Activated T-helper 2 cell treated with anti-CD3 and anti-CD28 coated beads, Interferon-gamma antibody, Interleukin-2, Interleukin-4, amounts not matched to agents 10 μg/mL and 5 μg/mL and 100 μg/mL, durations not matched to agents 14 hours and 24 hours and 36 hours (primary cell): Measurements from ENCODE around the gene TRAF1. TPM values are rescaled to one million over a fixed set of nuclear protein-coding genes. Genes with fewer than 3 reads are reported as not detected.

Experiments used
- DNase-seq: peaks from one replicate; pipeline ENCODE4 v3.0.0; 2021; ENCODE audit warnings: low spot score
- H3K27ac Mint-ChIP-seq: one replicate; pipeline ENCODE4 v1.8.0; 2021; ENCODE audit warnings: mixed read lengths
- H3K27me3 Mint-ChIP-seq: one replicate; pipeline ENCODE4 v1.8.0; 2021; ENCODE audit warnings: low read depth, mixed read lengths
- H3K36me3 Mint-ChIP-seq: one replicate; pipeline ENCODE4 v1.8.0; 2021; ENCODE audit warnings: low read depth, mixed read lengths
- H3K4me1 Mint-ChIP-seq: one replicate; pipeline ENCODE4 v1.8.0; 2021; ENCODE audit warnings: low read depth, mixed read lengths
- H3K4me3 Mint-ChIP-seq: one replicate; pipeline ENCODE4 v1.8.0; 2021; ENCODE audit warnings: low read depth, mild to moderate bottlenecking, moderate library complexity, mixed read lengths
- H3K9me3 Mint-ChIP-seq: one replicate; pipeline ENCODE4 v1.8.0; 2021; ENCODE audit warnings: mixed read lengths
- intact Hi-C: fragments of 100-400 bp; cut with micrococcal nuclease; formaldehyde crosslinking; loops from one replicate; pipeline ENCODE4 v1.15.1; 2023
- total RNA-seq: library from RNA; stranded (reverse); gene quantifications from 2 replicates; pipeline ENCODE4 v1.2.3, GENCODE V29; 2022

The TRAF1 gene
- total RNA-seq, 1 donor from 2014 or later, result 164 TPM

DNA sequence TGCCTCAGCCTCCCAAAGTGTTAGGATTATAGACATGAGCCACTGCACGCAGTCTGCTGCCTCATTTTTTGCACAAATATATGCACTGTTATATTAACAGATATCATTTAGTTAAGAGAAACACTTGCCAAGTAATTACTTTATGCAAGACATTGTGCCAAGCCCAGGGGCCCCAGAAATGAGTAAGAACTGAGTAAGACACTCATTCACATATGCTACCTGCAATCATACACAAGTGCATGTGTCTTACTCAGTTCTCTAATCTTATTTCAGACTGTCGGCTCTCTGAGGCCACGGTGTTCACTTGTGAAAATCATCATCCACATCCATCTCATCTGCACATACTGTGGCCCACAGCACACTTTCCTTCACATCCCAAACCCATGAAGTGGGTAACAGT, 16.0 kb downstream of the TRAF1 start:
- Mint-ChIP-seq H3K27ac (peak overlapping the region; percentile 82), H3K36me3 (peaks cover 95% of the 10 kb centered on the region), H3K27me3 (no peaks in the 10 kb centered on the region), H3K4me1 (peaks cover 77% of the 10 kb centered on the region), H3K4me3 (no peak overlapping the region), H3K9me3 (no peaks in the 10 kb centered on the region)
- no peak for DNase-seq
- intact Hi-C loops, result loop anchor here (1.0 to 2.0 kb wide), 2 partner anchors 10 to 16 kb away; partner anchors contain the start of gene TRAF1

DNA sequence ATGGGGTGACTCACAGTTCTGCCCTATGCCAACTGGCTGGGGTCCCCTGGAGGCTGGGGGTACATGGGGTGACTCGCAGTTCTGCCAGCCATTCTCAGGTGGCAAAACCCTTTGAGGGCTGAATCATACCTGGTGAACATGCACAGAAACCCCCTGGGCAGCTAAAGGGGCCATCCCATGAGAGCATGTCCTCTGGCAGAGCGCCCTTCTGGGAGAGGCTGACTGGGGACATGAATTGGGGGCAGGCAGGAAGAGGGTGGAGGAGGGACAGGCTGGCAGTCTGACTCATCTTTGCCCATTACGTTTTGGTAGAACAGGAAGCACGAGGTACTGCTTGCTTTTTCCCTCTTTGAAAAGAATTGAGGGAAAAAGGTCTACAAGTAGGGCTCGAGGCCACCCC, 16.7 kb downstream of the TRAF1 start:
- Mint-ChIP-seq H3K27me3 (no peaks in the 10 kb centered on the region), H3K36me3 (peaks cover 95% of the 10 kb centered on the region), H3K4me3 (no peak overlapping the region), H3K9me3 (no peaks in the 10 kb centered on the region), H3K4me1 (peaks cover 83% of the 10 kb centered on the region), H3K27ac (peak overlapping the region; percentile 82)
- no peak for DNase-seq
- intact Hi-C loops, result loop anchor here (1.0 to 2.0 kb wide), 2 partner anchors 10 to 17 kb away; partner anchors contain the start of gene TRAF1

DNA sequence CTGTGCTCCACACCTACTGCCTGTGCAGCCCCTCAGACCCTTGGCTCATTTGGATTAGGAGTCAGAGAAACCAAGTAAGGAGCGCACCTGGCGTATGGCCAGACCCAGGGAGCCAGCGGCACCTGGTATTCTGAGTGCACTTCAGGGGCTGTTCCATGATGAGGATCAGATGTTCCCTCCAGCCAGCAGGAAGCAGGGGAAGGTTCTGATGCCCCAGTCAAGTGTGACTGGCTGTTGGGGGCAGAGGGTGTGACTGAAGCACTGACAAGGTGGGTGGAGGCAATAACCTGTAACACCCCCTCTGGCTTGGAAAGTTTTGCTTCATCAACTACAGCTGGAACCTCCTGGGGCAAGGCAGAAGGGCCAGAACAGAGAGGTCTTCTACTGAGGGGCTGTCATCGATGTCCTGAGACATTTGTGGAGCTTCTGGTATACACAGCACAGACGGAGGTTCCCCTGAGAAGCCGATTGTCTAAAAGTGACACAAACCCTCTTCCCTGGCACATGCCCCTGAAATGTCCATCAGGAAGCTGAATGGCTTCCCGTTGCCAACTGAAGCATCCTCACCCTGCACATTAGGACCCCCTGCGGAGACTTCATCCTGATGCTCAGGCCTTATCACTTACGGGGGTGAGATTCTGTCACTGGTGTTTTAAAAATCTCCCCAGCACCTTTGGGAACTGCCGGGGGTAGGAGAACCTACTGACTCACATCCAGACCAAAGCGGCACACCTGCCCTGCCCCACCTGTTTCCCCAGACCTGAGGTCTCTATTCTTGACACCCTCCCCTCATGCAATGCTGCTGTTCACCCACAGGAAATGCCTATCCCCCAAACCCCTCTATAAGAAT, 21.1 kb downstream of the TRAF1 start:
- H3K27me3 Mint-ChIP-seq, result no peaks in the 10 kb centered on the region
- H3K4me3 Mint-ChIP-seq, result peak overlapping the region; percentile 4
- H3K9me3 Mint-ChIP-seq, result no peaks in the 10 kb centered on the region
- peaks cover 79% of the 10 kb centered on the region for H3K4me1 Mint-ChIP-seq
- intact Hi-C loops, result no loop called here
- H3K36me3 Mint-ChIP-seq, result peaks cover 97% of the 10 kb centered on the region
- no peak for DNase-seq
- H3K27ac Mint-ChIP-seq, result peak overlapping the region; percentile 78

DNA sequence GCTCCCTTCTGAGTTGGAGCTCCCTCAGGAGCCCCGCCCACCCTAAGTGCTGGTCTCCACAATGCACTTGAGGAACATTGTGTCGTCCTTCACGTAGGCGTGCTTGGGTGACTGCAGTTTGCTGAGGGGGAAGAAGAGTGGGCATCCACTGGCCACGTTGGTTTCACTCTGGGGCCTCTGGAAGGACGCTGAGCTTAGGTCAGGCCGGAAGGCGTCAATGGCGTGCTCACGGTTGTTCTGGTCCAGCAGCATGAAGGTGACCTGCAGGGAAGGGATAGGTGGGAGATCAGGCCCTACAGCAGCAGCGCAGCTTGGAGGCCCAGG, 21.7 kb downstream of the TRAF1 start:
- H3K4me1 Mint-ChIP-seq, result peaks cover 80% of the 10 kb centered on the region
- H3K27me3 Mint-ChIP-seq, result no peaks in the 10 kb centered on the region
- H3K4me3 Mint-ChIP-seq, result peak overlapping the region; percentile 4
- peak overlapping the region; percentile 78 for H3K27ac Mint-ChIP-seq
- DNase-seq, result no peak
- intact Hi-C loops, result no loop called here
- no peaks in the 10 kb centered on the region for H3K9me3 Mint-ChIP-seq
- H3K36me3 Mint-ChIP-seq, result peaks cover 97% of the 10 kb centered on the region

DNA sequence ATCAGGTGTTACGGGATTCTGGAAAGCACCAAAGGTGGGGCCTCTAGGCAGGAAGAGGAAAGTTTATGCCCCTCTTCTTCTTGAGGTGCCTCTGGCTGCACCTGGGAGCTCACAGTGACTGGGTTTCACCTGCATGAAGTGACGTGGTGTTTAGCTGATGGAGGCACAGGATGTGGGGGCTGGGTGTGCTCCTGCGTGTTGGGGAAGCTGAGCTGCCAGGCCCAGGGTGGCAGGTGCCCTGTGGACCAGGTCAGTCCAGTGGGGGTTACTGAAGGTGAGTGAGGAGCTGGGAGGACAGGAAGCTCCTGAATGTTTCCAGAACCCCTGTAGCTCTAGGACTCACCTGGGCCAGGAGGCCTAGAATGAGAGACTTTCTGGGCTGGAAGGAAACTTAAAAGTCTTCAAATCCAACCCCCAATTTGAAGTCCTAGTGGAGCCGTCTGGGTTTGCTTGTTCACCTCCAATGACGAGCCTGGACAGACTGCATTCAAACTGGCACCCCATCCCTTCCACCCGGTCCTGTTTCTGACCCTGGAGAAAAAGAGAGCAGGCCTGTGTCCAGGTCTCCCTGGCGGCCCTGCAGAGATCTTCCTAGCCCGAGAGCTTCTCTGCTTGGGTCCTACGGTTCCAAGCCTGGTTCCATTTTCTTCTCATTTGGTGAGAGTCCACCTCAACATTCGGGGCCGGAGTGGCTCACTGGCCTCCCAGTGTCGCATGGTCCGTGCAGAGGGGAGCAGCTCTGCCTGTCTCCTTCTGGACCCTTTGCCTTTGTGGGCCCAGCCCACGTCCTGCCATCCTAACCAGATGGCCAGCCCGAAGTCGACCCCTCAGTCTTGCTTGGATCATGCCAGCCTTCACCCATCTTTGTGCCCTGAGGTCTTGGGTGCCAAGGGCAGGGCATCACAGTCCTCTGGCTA, 22.3 kb downstream of the TRAF1 start:
- H3K27me3 Mint-ChIP-seq, result no peaks in the 10 kb centered on the region
- H3K9me3 Mint-ChIP-seq, result no peaks in the 10 kb centered on the region
- H3K4me3 Mint-ChIP-seq, result no peak overlapping the region
- peaks cover 80% of the 10 kb centered on the region for H3K4me1 Mint-ChIP-seq
- no peak for DNase-seq
- H3K27ac Mint-ChIP-seq, result peak overlapping the region; percentile 78
- intact Hi-C loops, result no loop called here
- H3K36me3 Mint-ChIP-seq, result peaks cover 95% of the 10 kb centered on the region

DNA sequence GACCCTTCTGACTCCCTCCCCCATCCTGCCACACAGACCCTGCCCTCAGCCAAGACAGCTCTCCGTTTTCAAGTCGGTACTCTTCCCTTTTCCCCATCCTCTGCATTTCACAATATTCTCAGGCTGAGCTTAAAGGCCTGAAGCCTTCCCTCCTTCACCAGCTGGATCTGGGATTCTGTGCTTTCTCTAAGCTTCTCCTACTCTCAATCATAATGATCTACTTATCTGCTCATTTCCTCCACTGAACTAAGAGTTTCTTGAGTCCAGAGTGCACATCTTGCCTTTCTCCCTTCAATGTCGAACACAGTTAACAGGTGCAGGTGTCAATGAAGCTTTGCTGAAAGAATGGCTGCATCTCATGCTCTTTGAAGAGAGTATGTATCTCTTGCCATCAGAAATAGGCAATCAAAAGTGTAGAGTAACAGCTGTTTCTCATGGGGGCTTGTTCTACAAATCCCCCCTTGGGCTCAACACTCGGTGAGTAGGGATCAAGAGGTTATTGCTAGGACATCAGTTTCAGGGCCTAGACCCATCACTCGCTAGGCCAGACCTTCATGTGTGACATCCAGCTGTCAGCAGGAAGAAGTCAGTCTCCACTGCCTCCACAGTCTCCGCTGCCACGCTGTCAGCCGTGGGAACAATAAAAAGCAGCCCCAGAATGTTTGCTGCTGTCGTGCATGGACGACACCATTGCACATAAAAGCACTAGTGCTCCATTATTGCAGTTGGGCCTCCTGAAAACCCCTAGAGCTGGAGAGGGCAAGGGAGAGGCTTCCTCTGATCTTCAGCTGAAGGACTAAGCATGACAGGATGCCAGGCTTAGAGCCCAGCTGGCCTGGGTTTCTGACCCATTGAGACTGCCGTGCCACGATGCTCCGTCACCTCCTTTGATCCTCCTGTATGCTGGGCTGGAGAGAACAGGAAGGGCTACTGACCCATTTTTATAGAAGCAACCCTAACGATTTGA, 23.7 kb downstream of the TRAF1 start:
- Mint-ChIP-seq H3K9me3 (no peaks in the 10 kb centered on the region), H3K4me3 (peak overlapping the region; percentile 19), H3K27ac (peak overlapping the region; percentile 70), H3K27me3 (no peaks in the 10 kb centered on the region), H3K4me1 (peaks cover 84% of the 10 kb centered on the region), H3K36me3 (peaks cover 95% of the 10 kb centered on the region)
- no peak for DNase-seq
- intact Hi-C loops, result no loop called here

DNA sequence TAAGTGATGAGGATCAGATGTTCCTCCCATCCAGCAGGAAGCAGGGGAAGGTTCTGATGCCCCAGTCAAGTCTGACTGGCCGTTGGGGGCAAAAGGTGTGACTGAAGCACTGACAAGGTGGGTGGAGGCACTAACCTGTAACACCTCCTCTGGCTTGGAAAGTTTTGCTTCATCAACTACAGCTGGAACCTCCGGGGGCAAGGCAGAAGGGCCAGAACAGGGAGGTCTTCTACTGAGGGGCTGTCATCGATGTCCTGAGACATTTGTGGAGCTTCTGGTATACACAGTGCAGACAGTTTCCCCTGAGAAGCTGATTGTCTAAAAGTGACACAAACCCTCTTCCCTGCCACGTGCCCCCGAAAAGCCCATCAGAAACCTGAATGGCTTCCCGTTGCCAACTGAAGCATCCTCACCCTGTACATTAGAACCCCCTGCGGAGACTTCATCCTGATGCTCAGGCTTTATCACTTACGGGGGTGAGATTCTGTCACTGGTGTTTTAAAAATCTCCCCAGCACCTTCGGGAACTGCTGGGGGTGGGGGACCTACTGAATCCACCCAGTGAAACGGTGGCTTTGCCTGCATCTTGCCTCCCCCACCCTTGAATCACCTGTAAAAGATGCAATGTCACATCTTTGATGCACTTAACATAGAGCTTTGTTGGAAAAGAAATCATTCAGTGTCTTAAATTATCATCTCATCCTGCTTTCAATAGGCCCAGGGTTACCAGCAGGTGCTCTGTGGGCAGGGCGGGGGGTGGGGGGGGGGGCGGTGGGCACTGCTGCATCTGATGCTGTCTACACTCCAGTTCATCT, 24.6 kb downstream of the TRAF1 start:
- H3K9me3 Mint-ChIP-seq, result no peaks in the 10 kb centered on the region
- intact Hi-C loops, result no loop called here
- peaks cover 82% of the 10 kb centered on the region for H3K4me1 Mint-ChIP-seq
- no peaks in the 10 kb centered on the region for H3K27me3 Mint-ChIP-seq
- peak overlapping the region; percentile 70 for H3K27ac Mint-ChIP-seq
- no peak for DNase-seq
- peaks cover 92% of the 10 kb centered on the region for H3K36me3 Mint-ChIP-seq
- no peak overlapping the region for H3K4me3 Mint-ChIP-seq

DNA sequence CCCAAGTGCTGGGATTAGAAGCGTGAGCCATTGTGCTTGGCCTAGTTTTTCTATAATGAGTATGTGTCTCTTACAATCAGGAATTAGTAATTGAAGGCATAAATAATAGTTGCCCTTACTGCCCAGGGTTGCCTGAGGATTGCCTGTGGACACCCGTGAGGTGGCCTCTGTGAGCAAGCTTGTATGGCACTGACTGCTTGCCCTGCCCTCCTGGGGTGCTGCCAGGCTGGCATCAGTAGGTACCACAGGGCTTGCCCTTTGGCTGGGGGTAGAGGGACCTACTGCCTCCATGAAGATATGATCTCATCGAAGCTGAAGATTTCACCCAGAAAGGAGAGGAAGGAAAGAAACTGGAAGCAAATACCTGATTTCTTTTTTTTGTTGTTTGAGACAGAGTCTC, 25.8 kb downstream of the TRAF1 start:
- H3K36me3 Mint-ChIP-seq, result peaks cover 85% of the 10 kb centered on the region
- intact Hi-C loops, result loop anchor here (1.0 kb wide), 1 partner anchor 9 kb away; no protein-coding TSS in a partner anchor
- no peak overlapping the region for H3K4me3 Mint-ChIP-seq
- no peaks in the 10 kb centered on the region for H3K27me3 Mint-ChIP-seq
- H3K4me1 Mint-ChIP-seq, result peaks cover 75% of the 10 kb centered on the region
- no peak for DNase-seq
- no peaks in the 10 kb centered on the region for H3K9me3 Mint-ChIP-seq
- H3K27ac Mint-ChIP-seq, result peak overlapping the region; percentile 82

DNA sequence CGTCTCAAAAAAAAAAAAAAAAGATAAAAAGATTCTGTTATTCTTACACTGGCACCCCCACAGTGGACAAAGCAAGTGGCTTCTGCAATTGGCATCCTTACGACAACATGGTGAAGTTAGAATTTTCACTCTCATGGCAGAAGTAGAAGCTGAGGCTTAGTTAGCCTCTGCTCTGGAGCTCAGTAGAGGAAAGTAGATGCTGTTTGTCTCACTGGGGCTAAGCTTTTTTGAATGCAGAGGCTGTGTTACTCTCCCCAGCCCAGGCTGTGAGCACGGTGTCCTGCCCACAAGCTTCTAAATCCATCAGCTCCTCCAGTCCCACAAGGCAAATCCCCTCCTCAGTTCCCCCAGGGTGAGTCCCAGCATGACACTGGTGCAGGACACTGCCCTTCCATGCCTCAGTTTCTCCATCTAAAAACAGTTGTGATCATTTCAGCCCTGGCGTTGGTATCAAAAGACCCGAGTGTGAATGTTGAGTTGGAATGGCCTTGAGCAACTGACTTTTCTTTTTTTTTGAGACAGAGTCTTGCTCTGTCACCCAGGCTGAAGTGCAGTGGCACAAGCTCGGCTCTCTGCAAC, 27.0 kb downstream of the TRAF1 start:
- no peaks in the 10 kb centered on the region for H3K27me3 Mint-ChIP-seq
- H3K4me3 Mint-ChIP-seq, result no peak overlapping the region
- no peaks in the 10 kb centered on the region for H3K9me3 Mint-ChIP-seq
- intact Hi-C loops, result loop anchor here (1.0 kb wide), 1 partner anchor 11 kb away; no protein-coding TSS in a partner anchor
- peaks cover 72% of the 10 kb centered on the region for H3K4me1 Mint-ChIP-seq
- H3K27ac Mint-ChIP-seq, result peak overlapping the region; percentile 82
- peaks cover 73% of the 10 kb centered on the region for H3K36me3 Mint-ChIP-seq
- DNase-seq, result no peak

DNA sequence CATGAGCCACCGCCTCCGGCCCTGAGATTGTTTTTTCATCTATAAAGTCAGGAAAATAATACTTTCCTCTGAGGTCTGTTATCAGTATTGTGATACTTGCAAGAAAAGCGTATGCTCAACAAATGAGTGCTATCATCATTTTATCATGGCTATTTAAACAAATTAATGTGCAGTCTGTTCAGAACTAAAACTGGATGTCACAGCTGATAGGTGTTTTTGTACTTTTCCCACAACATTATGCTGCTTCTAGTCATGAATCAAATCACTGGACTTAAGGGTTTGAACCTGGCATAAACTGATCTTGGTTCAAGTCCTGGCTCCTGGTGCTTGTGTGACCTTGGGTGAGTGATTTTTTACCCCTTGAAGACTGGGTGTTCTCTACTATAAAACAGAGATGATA, 28.2 kb downstream of the TRAF1 start:
- H3K4me3 Mint-ChIP-seq, result no peak overlapping the region
- intact Hi-C loops, result no loop called here
- H3K27ac Mint-ChIP-seq, result peak overlapping the region; percentile 68
- no peaks in the 10 kb centered on the region for H3K27me3 Mint-ChIP-seq
- peaks cover 67% of the 10 kb centered on the region for H3K4me1 Mint-ChIP-seq
- no peak for DNase-seq
- H3K36me3 Mint-ChIP-seq, result peaks cover 63% of the 10 kb centered on the region
- H3K9me3 Mint-ChIP-seq, result no peaks in the 10 kb centered on the region

DNA sequence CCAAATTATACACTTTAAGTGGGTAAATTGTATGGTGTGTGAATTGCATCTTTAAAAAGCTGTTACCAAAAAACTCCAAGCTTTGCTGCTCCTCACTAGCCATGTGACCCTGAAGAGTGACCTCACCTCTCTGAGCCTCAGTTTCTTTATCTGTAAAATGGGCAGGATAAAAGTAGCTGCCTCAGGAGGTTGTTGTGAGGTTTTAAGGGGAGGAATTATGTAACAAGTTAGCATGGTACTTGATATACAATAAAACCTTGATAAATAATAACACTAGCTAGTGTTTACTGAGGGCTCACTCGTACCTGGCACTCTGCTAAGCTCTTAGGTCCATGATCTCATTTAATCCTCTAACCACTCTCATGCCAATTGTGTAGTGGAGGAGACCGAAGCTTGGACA, 30.6 kb downstream of the TRAF1 start:
- H3K27me3 Mint-ChIP-seq, result no peaks in the 10 kb centered on the region
- H3K36me3 Mint-ChIP-seq, result peaks cover 40% of the 10 kb centered on the region
- intact Hi-C loops, result no loop called here
- no peak for DNase-seq
- peak overlapping the region; percentile 67 for H3K27ac Mint-ChIP-seq
- no peaks in the 10 kb centered on the region for H3K9me3 Mint-ChIP-seq
- peaks cover 76% of the 10 kb centered on the region for H3K4me1 Mint-ChIP-seq
- no peak overlapping the region for H3K4me3 Mint-ChIP-seq
